Neural cell (in vitro differentiated cells): Measurements from ENCODE around the gene MYRIP. TPM values are rescaled to one million over a fixed set of nuclear protein-coding genes. Genes with fewer than 3 reads are reported as not detected.

Experiments used
- H2AFZ ChIP-seq: fragments of 200-600, 300-800 bp; sonication (generic), shearing (Covaris generic); 2 replicates; pipeline ENCODE4 v1.6.0; 2014; ENCODE audit warnings: low read depth, mild to moderate bottlenecking, antibody characterized with exemption, low read length, moderate library complexity
- H3F3A ChIP-seq: fragments of 200-600 bp; shearing (Covaris generic); 2 replicates; pipeline ENCODE4 v1.6.1; 2016; ENCODE audit warnings: mild to moderate bottlenecking, moderate library complexity, mixed read lengths, antibody characterized with exemption, low read length; ENCODE audit not compliant: insufficient read depth, poor library complexity, severe bottlenecking
- H3K27ac ChIP-seq: fragments of 200-600, 300-800 bp; sonication (generic), shearing (Covaris generic); 2 replicates; pipeline ENCODE4 v1.5.1; 2014; ENCODE audit warnings: mild to moderate bottlenecking, low read length, moderate library complexity
- H3K27me3 ChIP-seq: fragments of 300-800, 200-600 bp; sonication (generic), shearing (Covaris generic); 2 replicates; pipeline ENCODE4 v1.6.0; 2014; ENCODE audit warnings: mild to moderate bottlenecking, low read depth, low read length, moderate library complexity; ENCODE audit not compliant: insufficient read depth
- H3K36me3 ChIP-seq: fragments of 300-800, 200-600 bp; sonication (generic), shearing (Covaris generic); 2 replicates; pipeline ENCODE4 v1.5.1; 2014; ENCODE audit warnings: mild to moderate bottlenecking, antibody characterized with exemption, low read length, moderate library complexity; ENCODE audit not compliant: insufficient read depth
- H3K4me2 ChIP-seq: fragments of 300-800, 200-600 bp; sonication (generic), shearing (Covaris generic); 2 replicates; pipeline ENCODE4 v1.6.0; 2014; ENCODE audit warnings: mild to moderate bottlenecking, low read length
- H3K4me3 ChIP-seq: fragments of 300-800, 200-600 bp; sonication (generic), shearing (Covaris generic); 2 replicates; pipeline ENCODE4 v1.5.1; 2014; ENCODE audit warnings: mild to moderate bottlenecking, low read length, moderate library complexity
- H3K79me2 ChIP-seq: fragments of 200-600 bp; shearing (Covaris generic); replicated peaks from 2 replicates; pipeline ENCODE4 v1.6.0; 2014; ENCODE audit warnings: mild to moderate bottlenecking, low read length, moderate library complexity; ENCODE audit not compliant: insufficient read depth
- H3K9ac ChIP-seq: fragments of 300-800, 200-600 bp; sonication (generic), shearing (Covaris generic); 2 replicates; pipeline ENCODE4 v1.6.1; 2016; ENCODE audit warnings: mild to moderate bottlenecking, low read length, mixed read lengths
- H3K9me2 ChIP-seq: fragments of 200-600 bp; shearing (Covaris generic); 2 replicates; pipeline ENCODE4 v1.6.1; 2016; ENCODE audit warnings: mild to moderate bottlenecking, low read length, mixed read lengths; ENCODE audit not compliant: insufficient read depth
- H3K9me3 ChIP-seq: fragments of 200-600, 300-800 bp; sonication (generic), shearing (Covaris generic); 2 replicates; pipeline ENCODE4 v1.6.1; 2016; ENCODE audit warnings: mild to moderate bottlenecking, mixed run types, low read length, moderate library complexity, mixed read lengths
- H4K20me1 ChIP-seq: fragments of 200-600 bp; shearing (Covaris generic); 2 replicates; pipeline ENCODE4 v1.6.1; 2016; ENCODE audit warnings: mild to moderate bottlenecking, mixed run types; ENCODE audit not compliant: insufficient read depth
- EP300 ChIP-seq: fragments of 450-650 bp; conservative IDR thresholded peaks from 2 replicates; pipeline ENCODE4 v1.6.1; 2014; ENCODE audit warnings: antibody characterized with exemption, mild to moderate bottlenecking, moderate library complexity; ENCODE audit not compliant: poor library complexity, severe bottlenecking
- EZH2 ChIP-seq: fragments of 200-600, 300-800 bp; shearing (Covaris generic), sonication (generic); IDR thresholded peaks from 2 replicates; pipeline ENCODE4 v1.6.1; 2014; ENCODE audit warnings: antibody characterized with exemption, low read length, borderline replicate concordance, mild to moderate bottlenecking; ENCODE audit not compliant: insufficient read depth, poor library complexity, severe bottlenecking
- MXI1 ChIP-seq: fragments of 450-650 bp; conservative IDR thresholded peaks from 2 replicates; pipeline ENCODE4 v1.6.1; 2014; ENCODE audit warnings: antibody characterized with exemption, mild to moderate bottlenecking; ENCODE audit not compliant: poor library complexity, severe bottlenecking
- POLR2AphosphoS5 ChIP-seq: IDR thresholded peaks from 2 replicates; pipeline ENCODE4 v1.6.1; 2012
- RAD21 ChIP-seq: fragments of 450-650 bp; conservative IDR thresholded peaks from 2 replicates; pipeline ENCODE4 v1.6.1; 2014; ENCODE audit warnings: antibody characterized with exemption, mild to moderate bottlenecking, moderate library complexity
- SMC3 ChIP-seq: fragments of 450-650 bp; conservative IDR thresholded peaks from 2 replicates; pipeline ENCODE4 v1.6.1; 2014; ENCODE audit warnings: antibody characterized with exemption, mild to moderate bottlenecking, moderate library complexity; ENCODE audit not compliant: poor library complexity
- TAF1 ChIP-seq: IDR thresholded peaks from 2 replicates; pipeline ENCODE4 v1.6.1; 2012; ENCODE audit warnings: low read depth
- polyA plus RNA-seq: library from polyadenylated mRNA; depleted of rRNA; stranded (reverse); fragments of >200 nt; gene quantifications from 2 replicates; pipeline ENCODE4 v1.2.3, GENCODE V29; 2014
- TF ChIP-seq, protein P1 (sequence below): fragments of 450-650 bp; IDR thresholded peaks from 2 replicates; pipeline ENCODE4 v1.5.1; 2014; ENCODE audit warnings: antibody characterized with exemption, mild to moderate bottlenecking, moderate library complexity; ENCODE audit not compliant: poor library complexity, severe bottlenecking
- TF ChIP-seq, protein P2 (sequence below): IDR thresholded peaks from 2 replicates; pipeline ENCODE4 v1.6.1; 2012; ENCODE audit warnings: borderline replicate concordance

The MYRIP gene
- polyA plus RNA-seq, 1 donor from 2014 or later, result 0.76 TPM

GRCh38 chr3:40226636-40227035 is 417.2 kb downstream of the MYRIP start:
- no peak overlapping the region for H3K9ac ChIP-seq
- no peaks in the 10 kb centered on the region for H3K9me3 ChIP-seq
- H3K36me3 ChIP-seq, result no peaks in the 10 kb centered on the region
- TF ChIP-seq, protein P1, sequence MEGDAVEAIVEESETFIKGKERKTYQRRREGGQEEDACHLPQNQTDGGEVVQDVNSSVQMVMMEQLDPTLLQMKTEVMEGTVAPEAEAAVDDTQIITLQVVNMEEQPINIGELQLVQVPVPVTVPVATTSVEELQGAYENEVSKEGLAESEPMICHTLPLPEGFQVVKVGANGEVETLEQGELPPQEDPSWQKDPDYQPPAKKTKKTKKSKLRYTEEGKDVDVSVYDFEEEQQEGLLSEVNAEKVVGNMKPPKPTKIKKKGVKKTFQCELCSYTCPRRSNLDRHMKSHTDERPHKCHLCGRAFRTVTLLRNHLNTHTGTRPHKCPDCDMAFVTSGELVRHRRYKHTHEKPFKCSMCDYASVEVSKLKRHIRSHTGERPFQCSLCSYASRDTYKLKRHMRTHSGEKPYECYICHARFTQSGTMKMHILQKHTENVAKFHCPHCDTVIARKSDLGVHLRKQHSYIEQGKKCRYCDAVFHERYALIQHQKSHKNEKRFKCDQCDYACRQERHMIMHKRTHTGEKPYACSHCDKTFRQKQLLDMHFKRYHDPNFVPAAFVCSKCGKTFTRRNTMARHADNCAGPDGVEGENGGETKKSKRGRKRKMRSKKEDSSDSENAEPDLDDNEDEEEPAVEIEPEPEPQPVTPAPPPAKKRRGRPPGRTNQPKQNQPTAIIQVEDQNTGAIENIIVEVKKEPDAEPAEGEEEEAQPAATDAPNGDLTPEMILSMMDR, result no peak
- TF ChIP-seq TAF1 (no peak), RAD21 (no peak), MXI1 (no peak)
- TF ChIP-seq, protein P2, sequence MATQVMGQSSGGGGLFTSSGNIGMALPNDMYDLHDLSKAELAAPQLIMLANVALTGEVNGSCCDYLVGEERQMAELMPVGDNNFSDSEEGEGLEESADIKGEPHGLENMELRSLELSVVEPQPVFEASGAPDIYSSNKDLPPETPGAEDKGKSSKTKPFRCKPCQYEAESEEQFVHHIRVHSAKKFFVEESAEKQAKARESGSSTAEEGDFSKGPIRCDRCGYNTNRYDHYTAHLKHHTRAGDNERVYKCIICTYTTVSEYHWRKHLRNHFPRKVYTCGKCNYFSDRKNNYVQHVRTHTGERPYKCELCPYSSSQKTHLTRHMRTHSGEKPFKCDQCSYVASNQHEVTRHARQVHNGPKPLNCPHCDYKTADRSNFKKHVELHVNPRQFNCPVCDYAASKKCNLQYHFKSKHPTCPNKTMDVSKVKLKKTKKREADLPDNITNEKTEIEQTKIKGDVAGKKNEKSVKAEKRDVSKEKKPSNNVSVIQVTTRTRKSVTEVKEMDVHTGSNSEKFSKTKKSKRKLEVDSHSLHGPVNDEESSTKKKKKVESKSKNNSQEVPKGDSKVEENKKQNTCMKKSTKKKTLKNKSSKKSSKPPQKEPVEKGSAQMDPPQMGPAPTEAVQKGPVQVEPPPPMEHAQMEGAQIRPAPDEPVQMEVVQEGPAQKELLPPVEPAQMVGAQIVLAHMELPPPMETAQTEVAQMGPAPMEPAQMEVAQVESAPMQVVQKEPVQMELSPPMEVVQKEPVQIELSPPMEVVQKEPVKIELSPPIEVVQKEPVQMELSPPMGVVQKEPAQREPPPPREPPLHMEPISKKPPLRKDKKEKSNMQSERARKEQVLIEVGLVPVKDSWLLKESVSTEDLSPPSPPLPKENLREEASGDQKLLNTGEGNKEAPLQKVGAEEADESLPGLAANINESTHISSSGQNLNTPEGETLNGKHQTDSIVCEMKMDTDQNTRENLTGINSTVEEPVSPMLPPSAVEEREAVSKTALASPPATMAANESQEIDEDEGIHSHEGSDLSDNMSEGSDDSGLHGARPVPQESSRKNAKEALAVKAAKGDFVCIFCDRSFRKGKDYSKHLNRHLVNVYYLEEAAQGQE, result no peak
- no peaks in the 10 kb centered on the region for H3F3A ChIP-seq
- no peak overlapping the region for H3K4me2 ChIP-seq
- H3K9me2 ChIP-seq, result no peaks in the 10 kb centered on the region
- H3K27me3 ChIP-seq, result no peaks in the 10 kb centered on the region
- H3K4me3 ChIP-seq, result no peak overlapping the region
- H3K79me2 ChIP-seq, result no peaks in the 10 kb centered on the region
- H3K27ac ChIP-seq, result no peak overlapping the region
- no peak overlapping the region for H2AFZ ChIP-seq
- no peaks in the 10 kb centered on the region for H4K20me1 ChIP-seq

GRCh38 chr3:40228792-40229350 is 419.5 kb downstream of the MYRIP start:
- H3K9me2 ChIP-seq, result no peaks in the 10 kb centered on the region
- H2AFZ ChIP-seq, result no peak overlapping the region
- H3K4me3 ChIP-seq, result no peak overlapping the region
- no peak overlapping the region for H3K9ac ChIP-seq
- no peaks in the 10 kb centered on the region for H3K27me3 ChIP-seq
- no peak overlapping the region for H3K27ac ChIP-seq
- no peaks in the 10 kb centered on the region for H3K36me3 ChIP-seq
- no peak overlapping the region for H3K4me2 ChIP-seq
- no peaks in the 10 kb centered on the region for H3F3A ChIP-seq
- H4K20me1 ChIP-seq, result no peaks in the 10 kb centered on the region
- no peaks in the 10 kb centered on the region for H3K79me2 ChIP-seq
- H3K9me3 ChIP-seq, result no peaks in the 10 kb centered on the region
- no peak for TF ChIP-seq POLR2AphosphoS5
- TF ChIP-seq EP300, result no peak
- no peak for TF ChIP-seq TAF1
- no peak for TF ChIP-seq MXI1
- TF ChIP-seq SMC3, result no peak
- TF ChIP-seq, protein P2, result no peak
- no peak for TF ChIP-seq EZH2
- TF ChIP-seq, protein P1, result no peak
- no peak for TF ChIP-seq RAD21
